Measurements from ENCODE around the gene DPY19L1.

DNA sequence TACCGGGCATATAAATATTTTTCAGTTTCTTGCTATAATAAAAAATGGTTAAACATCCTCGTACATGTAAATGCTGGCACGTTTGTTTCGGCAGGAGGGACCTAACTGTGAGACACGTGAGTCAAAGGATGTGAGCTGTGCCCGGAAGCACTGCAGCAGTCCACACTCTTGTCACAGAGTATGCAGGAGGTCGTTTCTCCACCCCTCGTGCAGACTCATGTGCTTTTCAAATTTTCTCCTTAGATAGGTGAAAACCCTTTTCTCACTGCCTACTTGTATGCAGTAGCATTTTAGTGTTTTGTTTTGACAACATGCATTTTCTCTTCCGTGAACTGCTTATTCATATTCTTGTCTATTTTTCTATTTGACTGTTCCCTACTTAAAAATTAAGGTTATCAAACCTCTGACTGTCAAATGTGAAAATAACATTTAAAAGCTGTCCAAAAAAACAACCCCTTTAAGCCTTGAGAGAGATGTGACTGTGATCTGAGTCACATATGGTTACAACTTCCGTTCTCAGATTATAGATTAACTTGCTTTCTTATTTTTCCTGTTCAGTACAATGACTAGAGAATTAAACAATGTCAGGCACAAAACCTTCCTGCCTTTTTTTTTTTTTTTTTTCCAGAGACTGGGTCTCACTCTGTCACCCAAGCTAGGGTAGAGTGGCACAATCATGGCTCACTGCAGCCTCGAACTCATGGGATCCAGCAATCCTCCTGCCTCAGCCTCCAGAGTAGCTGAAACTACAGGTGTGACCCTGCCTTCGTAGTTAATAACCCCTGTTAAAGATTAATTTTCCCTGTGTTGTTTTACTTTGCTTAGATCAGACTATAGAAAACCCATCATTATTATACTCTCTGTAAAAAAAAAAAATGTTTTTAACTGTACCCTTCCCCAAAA, 45.1 kb downstream of the DPY19L1 start:
- TF ChIP-seq YY1 (IDR thresholded peaks at IDR 0.05; ENCODE audit: low read depth) = no peak
- TF ChIP-seq NFIC (IDR thresholded peaks at IDR 0.05) = no peak
- no peak for TF ChIP-seq RAD21 (IDR thresholded peaks at IDR 0.05; ENCODE audit: low read depth)
- TF ChIP-seq MAX (IDR thresholded peaks at IDR 0.05) = no peak
- no peak for TF ChIP-seq TAF1 (IDR thresholded peaks at IDR 0.05; ENCODE audit: low read depth)
